HepG2 (cell line): ENCODE data around the gene CFAP221. TPM values are rescaled to one million over a fixed set of nuclear protein-coding genes. Genes with fewer than 3 reads are reported as not detected.
A peak's percentile ranks its signal among the peaks of the same experiment; 100 is the strongest.

Experiments used
- ATAC-seq: fragments of 200-7000 bp; cut with Tn5 transposase; 3 replicates; pipeline ENCODE4 v1.9.1; 2020; ENCODE audit warnings: mild to moderate bottlenecking, moderate library complexity
- BruUV-seq: library from RNA; stranded (reverse); fragments of 400-500 nt; replicated peaks from 2 replicates; lab custom pipeline; 2021; lab: Mats Ljungman, UMichigan
- CTCF ChIA-PET: fragments of 300-600 bp; formaldehyde crosslinking; extraction: SDS; loops from one replicate; lab custom pipeline; 2021; ENCODE audit warnings: low total read pairs, inconsistent platforms, low intra/inter-chr PET ratio; lab: Yijun Ruan, JAX
- POLR2A ChIA-PET: fragments of 350-600 bp; sonication (Branson Sonifier 250); formaldehyde crosslinking; loops from one replicate; lab custom pipeline; 2020; ENCODE audit warnings: antibody characterized with exemption, inconsistent platforms; lab: Yijun Ruan, JAX
- DNase-seq: peaks from one replicate; pipeline ENCODE4 v3.0.0-alpha.2; 2015; ENCODE audit warnings: low spot score
- FAIRE-seq: peaks from 3 replicates; lab custom pipeline; 2011; peaks lifted over from hg19 to GRCh38; lab: Jason Lieb, UNC
- H2AFZ ChIP-seq: one replicate; pipeline ENCODE4 v1.6.1; 2011; ENCODE audit warnings: low read length, inconsistent platforms
- H3K27ac ChIP-seq: fragments of 300-600 bp; 3 replicates; pipeline ENCODE4 v1.8.0; 2011; ENCODE audit warnings: mixed run types, mild to moderate bottlenecking, mixed read lengths, low read length, inconsistent platforms; ENCODE audit not compliant: insufficient read depth; ENCODE audit errors: extremely low read length
- H3K27me3 ChIP-seq, 2 experiments: fragments of 200-600 bp in 1 of 2; 2 replicates in 1 of 2; 3 replicates in 1 of 2; pipeline versions ENCODE4 v1.6.0 to v1.8.0; 2011; ENCODE audit warnings: low read length in 2 of 2, mild to moderate bottlenecking in 2 of 2, moderate library complexity in 2 of 2, inconsistent platforms in 1 of 2; ENCODE audit not compliant: insufficient read depth in 2 of 2, control insufficient read depth in 1 of 2
- H3K36me3 ChIP-seq, 2 experiments: fragments of 200-600 bp in 1 of 2; replicated peaks in 1 of 2; 2 replicates in 1 of 2; 3 replicates in 1 of 2; pipeline versions ENCODE4 v1.5.1 to v1.8.0; 2011; ENCODE audit warnings: low read length in 2 of 2, inconsistent platforms in 1 of 2; ENCODE audit not compliant: insufficient read depth in 2 of 2, control insufficient read depth in 1 of 2
- H3K4me1 ChIP-seq: 2 replicates; pipeline ENCODE4 v1.5.1; 2012; ENCODE audit warnings: low read length, inconsistent platforms; ENCODE audit not compliant: insufficient read depth
- H3K4me2 ChIP-seq: 2 replicates; pipeline ENCODE4 v1.6.0; 2011; ENCODE audit warnings: low read depth, low read length, inconsistent platforms
- H3K4me3 ChIP-seq, 3 experiments: fragments of 200-600 bp in 1 of 3; sonication (generic), shearing (Covaris generic) in 1 of 3; replicated peaks in 1 of 3; 2 replicates each; pipeline ENCODE4 v1.5.1; 2011 to 2016; ENCODE audit warnings: low read length in 3 of 3, inconsistent platforms in 2 of 3, low read depth in 2 of 3, mild to moderate bottlenecking in 2 of 3, control low read depth in 1 of 3, mixed read lengths in 1 of 3; ENCODE audit not compliant: insufficient read depth in 1 of 3
- H3K79me2 ChIP-seq: one replicate; pipeline ENCODE4 v1.6.1; 2011; ENCODE audit warnings: low read length, inconsistent platforms; ENCODE audit not compliant: insufficient read depth
- H3K9ac ChIP-seq: 2 replicates; pipeline ENCODE4 v1.6.0; 2011; ENCODE audit warnings: mild to moderate bottlenecking, low read depth, low read length, inconsistent platforms; ENCODE audit not compliant: insufficient read depth
- H3K9me3 ChIP-seq: 2 replicates; pipeline ENCODE4 v1.5.1; 2012; ENCODE audit warnings: mild to moderate bottlenecking, low read length
- H4K20me1 ChIP-seq: 2 replicates; pipeline ENCODE4 v1.6.0; 2011; ENCODE audit warnings: inconsistent platforms, mild to moderate bottlenecking, low read length, moderate library complexity; ENCODE audit not compliant: insufficient read depth
- CENPT ChIP-seq: sonication (generic); formaldehyde crosslinking; IDR thresholded peaks from 2 replicates; pipeline ENCODE4 v1.8.0; 2022; ENCODE audit warnings: low read depth, mild to moderate bottlenecking, moderate library complexity, missing genetic modification reagents
- CTCF ChIP-seq: sonication (generic); formaldehyde crosslinking; IDR thresholded peaks from 2 replicates; pipeline ENCODE4 v1.5.0; 2020; ENCODE audit warnings: mild to moderate bottlenecking, missing genetic modification reagents, moderate library complexity
- FOXP1 ChIP-seq, 2 experiments: fragments of 450-650 bp in 1 of 2; IDR thresholded peaks; 2 replicates each; pipeline ENCODE4 v1.6.1; 2017 to 2018; ENCODE audit warnings: antibody characterized with exemption in 1 of 2
- KIAA2018 ChIP-seq: sonication (generic); formaldehyde crosslinking; IDR thresholded peaks from 2 replicates; pipeline ENCODE4 v1.5.0; 2020; ENCODE audit warnings: mild to moderate bottlenecking, missing genetic modification reagents, borderline replicate concordance
- MED1 ChIP-seq: sonication (generic); formaldehyde crosslinking; IDR thresholded peaks from 2 replicates; pipeline ENCODE4 v1.4.0; 2020; ENCODE audit warnings: missing genetic modification reagents
- MXI1 ChIP-seq: IDR thresholded peaks from 3 replicates; pipeline ENCODE4 v1.6.1; 2012; ENCODE audit warnings: low read depth, low read length, inconsistent platforms, borderline replicate concordance
- STAG1 ChIP-seq: sonication (generic); formaldehyde crosslinking; IDR thresholded peaks from 2 replicates; pipeline ENCODE4 v1.4.0; 2020; ENCODE audit warnings: missing genetic modification reagents
- ZFY ChIP-seq: sonication (generic); formaldehyde crosslinking; IDR thresholded peaks from 2 replicates; pipeline ENCODE4 v1.4.0; 2020; ENCODE audit warnings: missing genetic modification reagents
- ZNF263 ChIP-seq: sonication (generic); formaldehyde crosslinking; IDR thresholded peaks from 2 replicates; pipeline ENCODE4 v1.4.0; 2020; ENCODE audit warnings: missing genetic modification reagents
- ZNF691 ChIP-seq: sonication (generic); formaldehyde crosslinking; IDR thresholded peaks from 2 replicates; pipeline ENCODE4 v1.4.0; 2020; ENCODE audit warnings: missing genetic modification reagents, low read depth, mild to moderate bottlenecking, borderline replicate concordance
- WGBS: methylation state at CpG from one replicate; pipeline ENCODE4 v1.1.6; 2017; ENCODE audit warnings: low lambda C conversion rate; 5-methylcytosine and 5-hydroxymethylcytosine counted together
- in situ Hi-C: cut with HindIII; loops from 2 replicates; pipeline ENCODE4 v1.10.0; 2017; ENCODE audit warnings: low pct_unique_long_range_greater_than_20kb; ENCODE audit not compliant: extremely low pct_ligation_motif_present
- intact Hi-C: fragments of 100-400 bp; cut with micrococcal nuclease; formaldehyde crosslinking; loops from one replicate; pipeline ENCODE4 v1.10.0; 2022; ENCODE audit not compliant: unreplicated experiment
- polyA plus RNA-seq, 8 experiments: library from polyadenylated mRNA; depleted of rRNA in 3 of 8; stranded (reverse) in 7 of 8; unstranded in 1 of 8; fragments of >200 nt; fragmentation: Illumina TruSeq in 4 of 8; extraction: Trizol in 4 of 8; gene quantifications; 2 replicates each; pipeline versions ENCODE4 v1.2.1 to v1.2.3, GENCODE V29; 2011 to 2016; ENCODE audit warnings: low read depth in 4 of 8, missing spikeins in 1 of 8, mixed read lengths in 1 of 8; ENCODE audit not compliant: insufficient read depth in 1 of 8
- total RNA-seq, 5 experiments: library from RNA; depleted of rRNA; stranded (reverse); fragments of >200 nt; fragmentation: Illumina TruSeq; extraction: Trizol; gene quantifications; 2 replicates each; pipeline ENCODE4 v1.2.3, GENCODE V29; 2016; ENCODE audit warnings: low read depth in 1 of 5

The CFAP221 gene
- total and polyA plus RNA-seq, 2 of the 13 experiments (the other 11 are each of a cell fraction or from before 2014, with no cell fraction given), result not detected

- TF ChIP-seq KIAA2018 (CRISPR knock-in tag) (no peak), ZNF263 (CRISPR knock-in tag) (no peak)
These were observed 47.3 kb downstream of the CFAP221 start (continued) for GRCh38 chr2:119591523-119591922.

- no TSS peak for BruUV-seq
- Histone ChIP-seq H4K20me1 (no peaks in the 10 kb centered on the region), H3K9ac (no peak overlapping the region), H3K27me3 (peaks cover 0 to 3% of the 10 kb centered on the region in 2 experiments; a peak in 1 of 5 replicates), H3K79me2 (no peaks in the 10 kb centered on the region)
- peak; percentile 31; the same call in 1 of the 3 replicates for ATAC-seq
- intact Hi-C loops, result no loop called here
- TF ChIP-seq MXI1 (no peak), CTCF (CRISPR knock-in tag) (peak; percentile 43), FOXP1 (IDR thresholded peaks at IDR 0.05) (no peak), FOXP1 (CRISPR knock-in tag; IDR thresholded peaks at IDR 0.05) (no peak), ZFY (no peak), ZNF691 (CRISPR knock-in tag) (no peak), MED1 (no peak), STAG1 (CRISPR knock-in tag) (peak; percentile 49; the same call in 1 of the 2 replicates), CENPT (CRISPR knock-in tag) (no peak)
- TF ChIP-seq, all 625 proteins: peak for 2
- Histone ChIP-seq H3K4me3 (no peak overlapping the region), H3K27ac (no peak overlapping the region), H3K36me3 (no peaks in the 10 kb centered on the region), H2AFZ (no peak overlapping the region), H3K4me2 (no peak overlapping the region), H3K4me1 (peaks cover 7% of the 10 kb centered on the region), H3K9me3 (no peaks in the 10 kb centered on the region)
- POLR2A ChIA-PET, result no interaction called here
- CTCF ChIA-PET, result no interaction called here
- in situ Hi-C loops, result no loop called here
- FAIRE-seq (no peak), DNase-seq (no peak)
- 33% methylated on average over 5 of the region's 5 CpGs for WGBS
These were observed 48.2 kb downstream of the CFAP221 start for GRCh38 chr2:119592436-119592835.
